Placental epithelial cell (primary cell): ENCODE measurements around the gene CCL26. TPM values are rescaled to one million over a fixed set of nuclear protein-coding genes. Genes with fewer than 3 reads are reported as not detected.

Experiments used
- total RNA-seq: library from RNA; depleted of rRNA; stranded (reverse); fragments of >200 nt; gene quantifications from 2 replicates; pipeline ENCODE4 v1.2.3, GENCODE V29; 2012

The CCL26 gene, protein sequence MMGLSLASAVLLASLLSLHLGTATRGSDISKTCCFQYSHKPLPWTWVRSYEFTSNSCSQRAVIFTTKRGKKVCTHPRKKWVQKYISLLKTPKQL
- total RNA-seq: not detected in 2 replicates

DNA sequence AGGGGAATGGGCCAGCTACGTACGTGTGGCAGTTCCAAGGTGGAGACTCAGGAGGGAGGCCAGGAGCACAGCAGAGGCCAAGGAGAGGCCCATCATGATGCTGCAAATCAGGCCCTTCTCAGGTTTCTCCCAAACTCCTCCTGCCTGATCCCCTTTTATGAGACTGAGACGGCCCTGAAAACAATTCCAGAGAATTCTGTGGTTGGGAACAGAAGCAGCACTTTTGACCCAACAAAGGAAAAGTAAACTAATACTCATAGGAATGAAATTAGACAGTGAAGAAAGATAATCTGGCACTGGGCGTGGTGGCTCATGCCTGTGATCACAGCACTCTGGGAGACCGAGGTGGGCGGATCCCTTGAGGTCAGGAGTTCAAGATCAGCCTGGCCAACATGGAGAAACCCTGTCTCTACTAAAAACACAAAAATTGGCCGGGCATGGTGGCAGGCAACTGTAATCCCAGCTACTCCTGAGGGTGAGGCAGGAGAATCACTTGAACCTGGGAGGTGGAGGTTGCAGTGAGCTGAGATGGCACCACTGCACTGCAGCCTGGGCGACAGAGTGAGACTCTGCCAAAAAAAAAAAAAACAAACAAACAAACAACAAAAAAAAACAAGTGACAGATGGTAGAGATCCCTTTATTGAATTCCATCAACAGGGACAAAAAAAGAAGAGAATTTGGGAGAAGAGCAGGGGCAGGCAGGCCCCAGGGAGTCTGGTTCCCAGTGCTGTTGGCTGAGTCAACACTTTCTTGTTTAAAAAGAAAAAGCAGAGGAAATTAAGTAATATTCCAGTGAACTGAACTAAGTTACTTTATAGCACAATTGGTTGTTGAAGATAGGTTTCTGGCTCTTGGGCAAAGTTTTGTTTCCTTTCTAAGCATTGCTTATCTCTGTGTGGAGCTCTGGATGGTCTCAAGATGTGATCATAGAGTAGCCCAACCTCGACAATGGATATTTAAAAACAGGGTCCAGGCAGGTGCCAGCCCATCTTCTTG is at the start of gene CCL26:
TSS of gene CCL26 (minus strand) at position 131 of the 997 bp plus-strand sequence. CDS start at position 96, 35 bp downstream.

DNA sequence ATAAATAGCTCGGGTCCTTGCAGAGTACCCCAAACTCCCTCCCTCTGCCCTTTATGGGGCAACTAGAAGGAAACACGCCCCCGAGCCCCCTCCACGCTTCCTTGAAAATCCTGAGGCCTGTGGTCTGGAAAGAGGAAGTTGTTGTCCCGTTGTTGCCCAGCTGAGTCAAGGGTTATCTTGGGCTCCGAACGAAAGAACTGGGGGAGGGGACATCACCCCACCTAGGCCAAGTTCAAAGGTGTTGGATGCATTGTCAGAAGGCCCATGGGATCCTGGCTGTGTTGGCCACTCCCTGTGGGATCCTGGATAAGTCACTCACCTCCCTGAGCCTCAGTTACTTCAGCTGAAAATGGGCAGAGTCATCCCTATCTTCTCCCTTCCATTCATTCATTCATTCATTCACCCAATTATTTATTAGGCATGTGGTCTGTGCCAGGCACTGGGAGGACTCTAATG is 41.8 kb upstream of the CCL26 start, which contains the start of gene CCL24:
TSS of gene CCL24 (minus strand) at position 26 of the 456 bp plus-strand sequence. CDS start 91 bp downstream, outside the sequence.

DNA sequence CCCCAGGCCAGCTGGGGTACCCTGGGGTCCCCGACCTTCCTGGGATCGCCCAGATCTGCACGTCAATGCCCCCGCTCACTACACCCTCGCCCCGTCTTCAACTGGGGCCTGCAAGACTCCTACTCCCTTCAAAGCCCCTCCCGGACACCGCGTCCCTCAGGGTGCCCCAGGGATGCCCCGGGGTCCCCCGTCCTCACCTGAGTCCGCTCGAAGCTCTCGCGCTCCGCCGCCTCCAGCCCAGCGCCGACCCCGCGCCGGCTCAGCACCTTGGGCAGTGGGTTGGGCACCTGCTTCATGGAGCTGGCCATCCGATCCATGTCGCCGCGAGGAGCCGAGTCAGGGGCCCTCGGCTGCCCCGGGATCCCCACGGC is 33.4 kb downstream of the CCL26 start, which contains the start of gene HIP1:
TSS of gene HIP1 (minus strand) at position 338 of the 371 bp plus-strand sequence. CDS start at position 317, 21 bp downstream.

Other genes with a start within 250 kb of the CCL26 start
- 0.43 and 2.0 TPM in 2 replicates for gene HIP1, start 33.3 kb downstream of the CCL26 start, total RNA-seq
- not detected in 2 replicates for gene CCL24, start 41.6 kb upstream of the CCL26 start, total RNA-seq
- 39.7 and 48.0 TPM in 2 replicates for gene RHBDD2, start 106.8 kb upstream of the CCL26 start, total RNA-seq
- 140 and 183 TPM in 2 replicates for gene POR, start 142.9 kb upstream of the CCL26 start, total RNA-seq
- 37.0 and 51.0 TPM in 2 replicates for gene TMEM120A, start 222.4 kb upstream of the CCL26 start, total RNA-seq